Thymus (tissue), 11 donors: ENCODE measurements around the gene ASIP. TPM values are rescaled to one million over a fixed set of nuclear protein-coding genes. Genes with fewer than 3 reads are reported as not detected.
A peak's percentile ranks its signal among the peaks of the same experiment; 100 is the strongest.

Experiments
- DNase-seq, 9 donors: peaks; one replicate each; pipeline ENCODE4 v3.0.0-alpha.2; 2013; ENCODE audit warnings: low spot score in 9 of 9, low read depth in 6 of 9, missing footprints in 1 of 9
- H3K27ac ChIP-seq, 2 donors: one replicate each; pipeline ENCODE4 v1.5.1; 2013; ENCODE audit warnings: control low read depth in 1 of 2, low read depth in 1 of 2, low read length in 1 of 2, mild to moderate bottlenecking in 1 of 2, moderate library complexity in 1 of 2
- H3K27me3 ChIP-seq, 2 donors: one replicate each; pipeline ENCODE4 v1.5.1; 2013; ENCODE audit warnings: low read length in 1 of 2; ENCODE audit not compliant: control insufficient read depth in 2 of 2, insufficient read depth in 1 of 2
- H3K36me3 ChIP-seq, 2 donors: one replicate each; pipeline ENCODE4 v1.5.1; 2013; ENCODE audit warnings: low read length in 1 of 2, mild to moderate bottlenecking in 1 of 2, moderate library complexity in 1 of 2; ENCODE audit not compliant: control insufficient read depth in 2 of 2, insufficient read depth in 2 of 2
- H3K4me1 ChIP-seq, 2 donors: one replicate each; pipeline ENCODE4 v1.5.1; 2013; ENCODE audit warnings: low read length in 2 of 2; ENCODE audit not compliant: control insufficient read depth in 2 of 2, insufficient read depth in 2 of 2
- H3K4me3 ChIP-seq, 2 donors: one replicate each; pipeline ENCODE4 v1.5.1; 2013; ENCODE audit warnings: low read length in 2 of 2, control low read depth in 1 of 2, mild to moderate bottlenecking in 1 of 2
- H3K9me3 ChIP-seq, 2 donors: one replicate each; pipeline ENCODE4 v1.5.1; 2013; ENCODE audit warnings: low read length in 1 of 2, mild to moderate bottlenecking in 1 of 2; ENCODE audit not compliant: control insufficient read depth in 2 of 2, insufficient read depth in 1 of 2
- WGBS: extraction: QIAGEN DNeasy Blood & Tissue Kit; methylation state at CpG from one replicate; pipeline ENCODE4 v1.1.7; 2013; 5-methylcytosine and 5-hydroxymethylcytosine counted together
- polyA plus RNA-seq: library from polyadenylated mRNA; stranded (reverse); fragments of 200-250 nt; gene quantifications from one replicate; pipeline ENCODE4 v1.2.3, GENCODE V29; 2013
- total RNA-seq: library from RNA; stranded (reverse); fragments of 120-200 nt; gene quantifications from one replicate; pipeline ENCODE4 v1.2.4, GENCODE V29; 2013
- donor health status: healthy.

Gene ASIP
- total and polyA plus RNA-seq, 2 donors: 0.09 to 1.8 TPM

DNA sequence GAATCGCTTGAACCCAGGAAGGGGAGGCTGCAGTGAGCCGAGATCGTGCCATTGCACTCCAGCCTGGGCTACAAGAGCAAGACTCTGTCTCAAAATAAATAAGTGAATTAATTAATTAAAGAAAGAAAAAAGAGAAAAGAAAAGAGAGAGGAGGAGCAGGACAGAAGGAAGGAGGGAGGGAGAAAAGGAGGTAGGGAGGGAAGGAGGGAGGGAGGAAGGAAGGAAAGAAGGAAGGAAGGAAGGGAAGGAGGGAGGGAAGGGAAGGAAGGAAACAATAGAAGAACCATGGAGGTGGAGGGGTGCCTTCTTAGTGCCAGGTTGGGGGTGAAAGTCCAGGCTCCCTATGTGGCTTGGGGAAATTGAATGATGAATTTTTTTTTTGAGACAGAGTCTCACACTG lies 68.5 kb downstream of the ASIP start:
- WGBS: 97% methylated on average over 3 of the region's 3 CpGs
- Histone ChIP-seq H3K4me1 (peaks cover 0 to 15% of the 10 kb centered on the region in 2 donors), H3K36me3 (no peaks in the 10 kb centered on the region), H3K9me3 (no peaks in the 10 kb centered on the region), H3K4me3 (no peak overlapping the region), H3K27ac (no peak overlapping the region), H3K27me3 (peaks cover 11 to 34% of the 10 kb centered on the region in 2 donors)
- no peak for DNase-seq

DNA sequence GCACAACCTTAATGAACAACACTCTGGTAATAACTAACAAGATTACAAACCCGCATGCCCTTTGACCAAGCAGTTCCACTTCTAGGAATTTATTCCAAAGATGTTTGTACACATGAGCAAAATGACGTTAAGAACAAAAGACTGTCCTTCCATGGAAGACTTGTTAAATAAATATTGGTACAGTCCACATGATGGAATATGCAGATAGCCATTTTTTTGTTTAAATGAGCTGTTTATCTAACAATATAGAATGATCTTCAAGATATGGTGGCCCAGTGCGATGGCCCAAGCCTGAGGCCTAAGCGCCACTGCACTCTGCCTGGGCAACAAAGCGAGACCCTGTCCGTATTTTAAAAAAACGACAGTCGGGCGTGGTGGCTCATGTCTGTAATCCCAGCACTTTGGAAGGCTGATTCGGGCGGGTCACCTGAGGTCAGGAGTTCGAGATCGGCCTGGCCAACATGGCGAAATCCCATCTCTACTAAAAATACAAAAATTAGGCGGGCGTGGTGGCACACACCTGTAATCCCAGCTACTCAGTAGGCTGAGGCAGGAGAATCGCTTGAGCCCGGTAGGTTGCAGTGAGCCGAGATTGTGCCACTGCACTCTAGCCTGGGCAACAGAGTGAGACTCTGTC lies 69.4 kb downstream of the ASIP start:
- Histone ChIP-seq H3K4me1 (peaks cover 0 to 15% of the 10 kb centered on the region in 2 donors), H3K9me3 (no peaks in the 10 kb centered on the region), H3K36me3 (no peaks in the 10 kb centered on the region), H3K4me3 (no peak overlapping the region), H3K27me3 (peaks cover 11 to 34% of the 10 kb centered on the region in 2 donors), H3K27ac (no peak overlapping the region)
- DNase-seq: no peak
- 93% methylated on average over 19 of the region's 19 CpGs for WGBS

DNA sequence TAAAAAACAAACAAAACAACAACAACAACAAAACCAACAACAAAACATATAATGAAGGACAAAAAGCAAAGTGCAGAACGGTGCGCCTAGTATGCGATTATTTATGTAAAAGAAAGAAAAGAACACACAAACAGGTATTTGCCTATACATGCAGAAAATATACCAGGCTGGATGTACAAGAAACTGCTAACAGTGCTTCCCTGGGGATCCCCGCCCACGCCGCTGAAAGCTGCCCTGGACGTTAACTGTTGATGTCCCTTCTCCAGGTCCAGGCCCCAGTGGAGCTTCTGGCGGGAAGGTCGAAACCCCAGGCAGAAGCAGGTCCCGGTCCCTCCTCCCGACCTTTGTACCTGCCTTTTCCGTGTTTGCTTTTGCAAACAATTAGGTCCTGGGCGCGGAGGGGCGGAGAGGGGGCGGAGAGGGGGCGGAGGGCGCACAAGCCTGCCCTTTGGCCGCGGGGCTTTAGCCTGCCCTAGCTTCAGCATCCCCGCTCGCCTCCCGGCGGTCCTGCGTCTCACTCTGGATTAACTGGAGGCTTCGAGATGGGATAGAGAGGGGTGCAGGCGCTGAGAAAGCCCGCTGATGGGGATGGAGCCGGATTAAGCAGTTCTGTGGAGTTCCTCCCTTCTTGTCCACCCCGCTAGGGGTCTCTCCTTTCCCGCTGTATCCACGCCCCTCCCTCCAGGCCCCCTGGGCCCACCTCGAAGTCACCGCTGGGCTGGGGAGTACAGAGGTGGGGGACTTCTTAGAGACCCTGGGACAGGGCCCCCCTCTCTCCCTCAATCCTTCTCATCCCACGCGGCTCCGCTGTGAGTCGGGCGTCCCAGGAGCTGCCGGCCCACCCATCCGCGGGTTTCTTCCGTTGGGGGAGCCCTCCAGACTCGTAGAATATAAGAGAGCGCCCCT lies 70.1 kb downstream of the ASIP start:
- DNase-seq: no peak
- Histone ChIP-seq H3K9me3 (no peaks in the 10 kb centered on the region), H3K36me3 (no peaks in the 10 kb centered on the region), H3K4me1 (peaks cover 0 to 15% of the 10 kb centered on the region in 2 donors), H3K27ac (no peak overlapping the region), H3K27me3 (peaks cover 11 to 34% of the 10 kb centered on the region in 2 donors), H3K4me3 (no peak overlapping the region)
- 19% methylated on average over 45 of the region's 45 CpGs for WGBS

DNA sequence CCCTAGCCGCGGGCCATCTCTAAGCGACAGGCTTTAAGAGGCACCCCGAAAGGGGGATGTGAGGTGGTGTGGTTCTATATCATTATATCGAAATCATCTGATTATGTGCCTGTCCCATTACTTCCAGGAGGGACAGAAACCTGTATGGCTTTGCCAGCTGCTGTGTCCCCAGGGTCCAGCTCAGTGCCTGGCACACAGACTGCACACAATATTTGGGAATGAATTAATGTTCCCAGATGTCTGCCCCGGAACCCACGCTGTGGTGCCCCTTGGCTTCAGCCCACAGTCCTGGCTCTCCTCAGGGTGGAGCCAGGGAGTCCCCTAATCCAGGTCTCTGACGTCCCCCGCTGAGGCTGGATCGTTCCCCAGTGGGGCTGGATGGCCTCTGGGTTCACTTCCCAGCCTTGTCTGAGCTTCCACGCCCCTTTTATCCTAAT lies 70.8 kb downstream of the ASIP start:
- no peak overlapping the region for H3K4me3 ChIP-seq
- no peak for DNase-seq
- no peak overlapping the region for H3K27ac ChIP-seq
- no peaks in the 10 kb centered on the region for H3K36me3 ChIP-seq
- peaks cover 11 to 34% of the 10 kb centered on the region in 2 donors for H3K27me3 ChIP-seq
- peaks cover 0 to 15% of the 10 kb centered on the region in 2 donors for H3K4me1 ChIP-seq
- H3K9me3 ChIP-seq: no peaks in the 10 kb centered on the region
- 14% methylated on average over 11 of the region's 11 CpGs for WGBS

DNA sequence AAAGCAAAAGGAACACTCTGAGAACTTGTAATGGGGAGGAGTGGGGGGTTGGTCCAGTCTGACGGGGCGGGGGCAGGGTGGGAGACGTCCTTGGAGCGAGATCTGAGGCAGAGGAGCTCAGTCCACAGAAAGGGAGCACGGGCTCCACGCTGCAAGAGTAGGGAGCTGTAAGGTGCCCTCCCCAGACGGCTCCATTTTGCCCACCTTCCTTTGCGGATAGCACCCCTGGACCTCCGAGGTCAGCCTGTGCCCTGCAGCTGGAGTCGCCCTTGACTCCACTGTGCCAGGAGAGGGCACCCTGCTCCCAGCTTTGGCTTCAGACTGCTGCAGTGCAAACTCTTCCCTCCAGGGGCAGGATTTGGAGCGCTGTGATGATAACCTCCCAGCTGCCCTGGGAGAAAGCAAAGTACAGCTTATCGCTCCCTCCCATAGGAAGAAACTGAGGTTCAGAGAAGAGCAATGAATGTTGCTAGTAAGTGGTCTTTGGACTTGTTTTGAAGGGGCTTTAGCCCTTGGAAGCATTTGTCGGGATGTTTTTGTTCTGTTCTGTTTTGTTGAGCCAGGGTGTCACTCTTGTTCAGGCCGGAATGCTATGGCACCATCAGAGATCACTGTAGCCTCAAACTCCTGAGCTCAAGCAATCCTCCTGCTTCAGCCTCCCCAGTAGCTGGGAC lies 71.5 kb downstream of the ASIP start:
- Histone ChIP-seq H3K4me3 (no peak overlapping the region), H3K9me3 (no peaks in the 10 kb centered on the region), H3K27ac (no peak overlapping the region), H3K36me3 (no peaks in the 10 kb centered on the region), H3K27me3 (peaks cover 11 to 34% of the 10 kb centered on the region in 2 donors), H3K4me1 (peaks cover 0 to 15% of the 10 kb centered on the region in 2 donors)
- 12% methylated on average over 14 of the region's 14 CpGs for WGBS
- peak; percentile 63 to 92 (median 82) for DNase-seq

DNA sequence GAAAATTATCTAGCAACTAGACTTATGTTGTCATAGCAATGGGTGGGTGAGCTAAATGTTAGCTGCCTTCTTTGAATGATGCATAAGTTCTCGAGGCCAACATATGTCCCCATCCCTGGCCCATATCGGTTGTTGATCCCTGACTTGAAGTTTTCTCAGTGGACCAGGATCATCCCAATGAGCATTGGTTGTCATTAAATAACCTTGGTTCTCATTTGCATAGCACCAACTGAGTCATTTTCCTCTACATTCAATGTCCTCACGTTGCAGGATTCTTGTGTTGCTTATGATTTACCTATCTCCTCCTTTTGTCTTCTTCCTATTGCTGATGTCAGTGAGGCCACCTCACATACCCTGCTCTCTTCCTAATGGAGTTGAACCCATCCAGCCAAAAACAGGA lies 74.0 kb downstream of the ASIP start:
- 95% methylated on average over 3 of the region's 3 CpGs for WGBS
- H3K36me3 ChIP-seq: no peaks in the 10 kb centered on the region
- H3K27me3 ChIP-seq: peaks cover 11 to 24% of the 10 kb centered on the region in 2 donors
- H3K4me3 ChIP-seq: no peak overlapping the region
- H3K27ac ChIP-seq: no peak overlapping the region
- no peak for DNase-seq
- no peaks in the 10 kb centered on the region for H3K9me3 ChIP-seq
- peaks cover 0 to 15% of the 10 kb centered on the region in 2 donors for H3K4me1 ChIP-seq

DNA sequence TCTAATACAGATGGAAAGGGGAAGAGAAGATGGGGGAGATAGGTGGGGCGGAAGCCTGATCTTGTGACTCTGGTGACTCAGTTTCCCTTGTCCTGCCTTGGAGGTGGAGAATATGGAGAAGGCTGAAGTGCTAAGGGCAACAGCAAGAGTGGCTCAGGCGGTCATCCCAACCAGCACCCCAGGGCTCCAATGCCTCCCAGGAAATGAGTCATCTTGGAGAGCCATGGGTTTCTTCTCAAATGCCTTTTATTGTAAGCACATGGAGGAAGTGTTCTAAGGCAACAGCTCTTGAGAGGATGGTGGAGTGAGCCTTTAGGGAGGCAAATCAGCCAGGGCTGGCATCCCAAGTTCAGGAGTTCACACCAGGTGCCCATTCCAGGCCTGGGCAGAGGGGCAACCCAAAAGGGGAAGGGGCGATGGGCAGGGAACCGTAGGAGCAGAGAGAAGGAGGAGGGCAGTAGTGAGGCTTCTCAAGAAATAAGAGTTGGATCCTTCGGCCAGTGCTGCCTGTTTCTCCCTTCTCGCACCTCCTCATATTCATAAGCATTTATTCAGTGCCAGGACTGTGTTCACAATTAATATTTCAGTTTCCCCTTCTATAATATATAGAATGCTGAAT lies 75.1 kb downstream of the ASIP start:
- Histone ChIP-seq H3K27me3 (peaks cover 1 to 13% of the 10 kb centered on the region in 2 donors), H3K36me3 (no peaks in the 10 kb centered on the region), H3K4me3 (no peak overlapping the region), H3K4me1 (peaks cover 0 to 15% of the 10 kb centered on the region in 2 donors), H3K9me3 (no peaks in the 10 kb centered on the region), H3K27ac (no peak overlapping the region)
- 97% methylated on average over 6 of the region's 6 CpGs for WGBS
- no peak for DNase-seq
